ENCODE data around the gene DSCAM. TPM values are rescaled to one million over a fixed set of nuclear protein-coding genes. Genes with fewer than 3 reads are reported as not detected.

Gene DSCAM
- total RNA-seq, 1 donor from 2014 or later: 0.06 TPM

DNA sequence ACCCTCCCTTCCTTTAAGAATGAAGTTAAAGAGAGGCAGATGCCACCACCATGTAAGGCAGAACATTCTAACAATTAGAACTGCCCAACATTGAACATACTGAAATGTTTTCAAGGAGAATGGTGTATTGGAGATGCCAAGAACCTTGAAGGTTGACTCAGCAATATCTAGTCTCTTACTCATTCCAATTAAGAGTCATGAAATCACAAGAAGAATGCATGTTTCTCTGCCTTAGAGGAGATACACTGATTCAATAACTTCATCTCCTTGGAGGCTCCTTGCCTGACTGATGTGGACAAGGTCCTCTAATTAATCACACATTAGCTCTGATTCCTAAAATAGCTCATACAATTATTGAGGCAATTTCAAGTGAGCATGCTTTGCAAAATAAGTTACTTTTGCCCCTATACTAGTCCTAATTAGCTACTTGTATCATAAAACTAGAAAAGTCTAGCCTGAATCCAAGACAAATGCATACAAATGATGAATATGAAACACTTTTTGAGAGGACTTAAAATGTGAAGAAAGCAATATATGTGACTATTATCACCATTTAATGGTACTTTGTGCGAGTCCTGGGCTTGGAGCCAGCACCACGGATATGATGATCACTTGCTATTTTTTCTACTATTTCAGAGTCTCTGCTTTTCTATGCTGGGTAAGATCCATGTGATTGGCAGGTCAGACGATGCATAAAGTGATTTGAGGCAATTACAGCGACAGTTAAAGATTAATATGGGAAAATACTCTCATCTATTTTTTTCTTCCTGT is 114.5 kb downstream of the DSCAM start:
- no peak overlapping the region for H3K4me3 ChIP-seq (ENCODE audit: low read depth, low read length)
- TF ChIP-seq, protein P1, sequence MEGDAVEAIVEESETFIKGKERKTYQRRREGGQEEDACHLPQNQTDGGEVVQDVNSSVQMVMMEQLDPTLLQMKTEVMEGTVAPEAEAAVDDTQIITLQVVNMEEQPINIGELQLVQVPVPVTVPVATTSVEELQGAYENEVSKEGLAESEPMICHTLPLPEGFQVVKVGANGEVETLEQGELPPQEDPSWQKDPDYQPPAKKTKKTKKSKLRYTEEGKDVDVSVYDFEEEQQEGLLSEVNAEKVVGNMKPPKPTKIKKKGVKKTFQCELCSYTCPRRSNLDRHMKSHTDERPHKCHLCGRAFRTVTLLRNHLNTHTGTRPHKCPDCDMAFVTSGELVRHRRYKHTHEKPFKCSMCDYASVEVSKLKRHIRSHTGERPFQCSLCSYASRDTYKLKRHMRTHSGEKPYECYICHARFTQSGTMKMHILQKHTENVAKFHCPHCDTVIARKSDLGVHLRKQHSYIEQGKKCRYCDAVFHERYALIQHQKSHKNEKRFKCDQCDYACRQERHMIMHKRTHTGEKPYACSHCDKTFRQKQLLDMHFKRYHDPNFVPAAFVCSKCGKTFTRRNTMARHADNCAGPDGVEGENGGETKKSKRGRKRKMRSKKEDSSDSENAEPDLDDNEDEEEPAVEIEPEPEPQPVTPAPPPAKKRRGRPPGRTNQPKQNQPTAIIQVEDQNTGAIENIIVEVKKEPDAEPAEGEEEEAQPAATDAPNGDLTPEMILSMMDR (conservative IDR thresholded peaks at IDR 0.05; ENCODE audit: low read depth, low read length): no peak
- no peak for DNase-seq (ENCODE audit: low read depth)

DNA sequence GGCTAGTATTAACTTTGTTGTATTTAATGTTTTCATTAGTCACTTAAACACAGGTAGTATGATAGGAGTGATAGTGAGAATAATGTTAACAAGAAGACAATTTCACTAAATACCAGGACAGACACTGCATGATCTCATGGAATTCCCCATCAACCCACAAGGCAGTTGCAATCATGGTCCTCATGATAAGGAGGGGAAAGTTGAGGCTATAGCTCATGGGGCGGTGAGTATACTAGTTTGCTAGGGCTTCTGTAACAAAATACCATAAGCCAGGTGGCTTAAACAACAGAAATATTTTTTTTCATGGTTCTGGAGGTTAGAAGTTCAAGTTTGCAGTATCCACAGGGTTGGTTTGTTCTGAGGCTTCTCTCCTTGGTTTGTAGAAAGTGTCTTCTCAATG is 115.8 kb downstream of the DSCAM start:
- DNase-seq (ENCODE audit: low read depth): no peak
- TF ChIP-seq, protein P1 (conservative IDR thresholded peaks at IDR 0.05; ENCODE audit: low read depth, low read length): no peak
- H3K4me3 ChIP-seq (ENCODE audit: low read depth, low read length): no peak overlapping the region

DNA sequence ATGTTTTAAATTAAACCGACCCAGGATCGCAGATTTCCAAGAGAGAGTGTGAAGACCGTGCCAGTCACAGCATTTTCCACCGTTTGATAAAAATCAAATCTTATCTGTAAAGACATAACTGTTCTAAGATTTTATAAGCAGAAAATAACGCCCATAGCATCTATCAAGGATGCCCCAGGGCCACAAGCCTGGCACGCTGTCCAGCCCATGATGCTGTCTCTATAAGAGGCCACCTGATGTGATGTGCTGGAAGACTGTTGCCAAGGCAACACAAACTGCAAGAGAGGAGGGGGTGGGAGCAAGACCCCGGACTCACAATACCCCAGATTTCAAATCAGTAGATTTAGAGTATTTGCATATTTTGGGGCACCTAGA is 116.5 kb downstream of the DSCAM start:
- DNase-seq (ENCODE audit: low read depth): no peak
- TF ChIP-seq, protein P1 (conservative IDR thresholded peaks at IDR 0.05; ENCODE audit: low read depth, low read length): no peak
- no peak overlapping the region for H3K4me3 ChIP-seq (ENCODE audit: low read depth, low read length)

DNA sequence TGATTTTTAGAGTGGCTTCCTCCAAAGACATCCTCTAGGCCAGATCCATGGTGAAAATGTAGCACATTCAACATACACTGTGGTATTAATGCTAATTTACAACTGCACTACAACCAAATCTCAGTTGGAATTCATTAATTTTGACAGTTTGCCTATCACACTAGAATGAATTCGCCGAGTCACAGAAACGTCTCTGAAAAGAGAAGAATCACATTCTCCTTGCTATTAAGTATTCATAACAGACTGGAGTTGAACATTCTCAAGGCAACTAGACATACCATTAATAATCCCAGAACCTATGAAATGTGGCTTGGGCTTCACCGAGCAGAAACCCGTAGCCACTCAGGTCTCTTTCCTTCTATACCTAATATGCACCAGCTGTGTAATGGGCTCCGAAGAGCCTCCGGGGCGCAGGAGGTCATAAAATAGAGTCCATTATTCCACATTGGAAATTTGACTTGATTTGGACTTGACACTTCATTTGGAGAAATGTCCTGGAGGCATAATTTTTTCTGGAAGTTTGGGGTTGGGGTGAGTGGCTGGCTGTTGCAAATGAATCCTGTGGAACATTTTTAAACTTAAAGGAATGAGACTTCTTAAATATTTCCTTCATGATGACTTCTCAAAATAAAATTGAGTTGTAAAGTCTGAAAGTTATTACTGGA is 117.1 kb downstream of the DSCAM start:
- no peak for DNase-seq (ENCODE audit: low read depth)
- TF ChIP-seq, protein P1 (conservative IDR thresholded peaks at IDR 0.05; ENCODE audit: low read depth, low read length): no peak
- no peak overlapping the region for H3K4me3 ChIP-seq (ENCODE audit: low read depth, low read length)

DNA sequence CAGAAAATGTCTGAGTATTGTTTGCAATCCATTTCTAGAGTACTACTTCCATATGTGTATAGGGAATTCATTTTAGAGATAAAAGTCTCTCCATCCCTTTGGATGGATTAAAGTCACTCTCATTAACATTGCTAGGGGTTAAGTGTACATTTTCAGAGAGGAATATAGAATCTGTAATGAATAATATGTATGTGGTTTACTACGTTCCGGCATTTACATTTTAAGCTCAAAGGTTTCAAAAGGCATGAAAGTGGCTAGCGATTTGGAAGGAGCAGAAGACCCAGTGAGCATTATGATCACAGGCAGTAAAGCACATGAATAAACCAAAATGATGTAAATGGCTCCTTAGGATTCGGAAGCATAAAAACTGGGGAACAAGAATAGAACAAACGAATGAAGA is 123.0 kb downstream of the DSCAM start:
- TF ChIP-seq, protein P1 (conservative IDR thresholded peaks at IDR 0.05; ENCODE audit: low read depth, low read length): no peak
- H3K4me3 ChIP-seq (ENCODE audit: low read depth, low read length): no peak overlapping the region
- no peak for DNase-seq (ENCODE audit: low read depth)

DNA sequence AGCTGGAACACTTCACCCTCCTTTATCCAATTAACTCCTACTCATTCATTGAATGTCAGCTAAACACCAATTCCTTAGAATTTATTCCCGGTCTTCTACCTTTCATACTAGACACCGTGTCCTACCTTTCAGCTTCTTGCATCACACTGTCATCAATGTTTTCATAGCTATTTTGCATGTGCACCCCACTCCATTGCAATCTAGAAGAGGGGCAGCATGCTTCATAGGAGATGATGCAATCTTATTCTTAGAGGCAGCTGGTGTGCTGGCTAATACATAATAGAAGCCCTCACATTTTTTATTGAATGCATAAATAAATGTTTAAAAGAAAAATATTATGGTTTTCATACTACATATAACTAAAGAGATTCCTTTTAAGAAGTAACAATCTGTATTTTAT is 123.6 kb downstream of the DSCAM start:
- TF ChIP-seq, protein P1 (conservative IDR thresholded peaks at IDR 0.05; ENCODE audit: low read depth, low read length): no peak
- no peak overlapping the region for H3K4me3 ChIP-seq (ENCODE audit: low read depth, low read length)
- no peak for DNase-seq (ENCODE audit: low read depth)

Data from epithelial cell of proximal tubule (primary cell).